Uterus (tissue), 4 donors: Measurements from ENCODE around the gene FAM227B. TPM values are rescaled to one million over a fixed set of nuclear protein-coding genes. Genes with fewer than 3 reads are reported as not detected.

ENCODE experiments used
- DNase-seq, 2 donors: peaks; one replicate each; pipeline ENCODE4 v3.0.0-alpha.2; 2019 to 2020
- H3K27ac ChIP-seq, 2 donors: fragments of 200-600 bp; sonication (generic); 1 replicate in 1 of 2; 2 replicates in 1 of 2; pipeline ENCODE4 v1.5.1; 2016 to 2018
- H3K27me3 ChIP-seq, 2 donors: fragments of 200-600 bp; sonication (generic); one replicate each; pipeline ENCODE4 v1.5.1; 2018 to 2019; ENCODE audit warnings: control low read depth in 1 of 2
- H3K36me3 ChIP-seq, 2 donors: fragments of 200-600 bp; sonication (generic); one replicate each; pipeline ENCODE4 v1.5.1; 2019; ENCODE audit warnings: control low read depth in 1 of 2
- H3K4me1 ChIP-seq, 2 donors: fragments of 200-600 bp; sonication (generic); one replicate each; pipeline ENCODE4 v1.5.1; 2018 to 2019; ENCODE audit warnings: control low read depth in 1 of 2
- H3K4me3 ChIP-seq, 2 donors: fragments of 200-600 bp; sonication (generic); 1 replicate in 1 of 2; 2 replicates in 1 of 2; pipeline ENCODE4 v1.5.1; 2018 to 2019; ENCODE audit warnings: mild to moderate bottlenecking in 1 of 2
- H3K9me3 ChIP-seq, 2 donors: fragments of 200-600 bp; sonication (generic); one replicate each; pipeline ENCODE4 v1.5.1; 2019; ENCODE audit warnings: control low read depth in 1 of 2
- CTCF ChIP-seq, 4 experiments: fragments of 200-600 bp in 2 of 4; fragments of 450-650 bp in 2 of 4; sonication (generic) in 2 of 4; IDR thresholded peaks; one replicate each; pipeline ENCODE4 v1.5.1; 2016 to 2019; ENCODE audit warnings: antibody characterized with exemption in 4 of 4, mild to moderate bottlenecking in 2 of 4, moderate library complexity in 1 of 4
- POLR2A ChIP-seq, 2 donors: fragments of 450-650 bp; IDR thresholded peaks; one replicate each; pipeline ENCODE4 v1.6.1; 2016; ENCODE audit warnings: antibody characterized with exemption in 2 of 2, mild to moderate bottlenecking in 1 of 2, moderate library complexity in 1 of 2
- intact Hi-C: fragments of 100-400 bp; cut with DNase I; formaldehyde crosslinking; loops from one replicate; pipeline ENCODE4 v1.15.1; 2023; ENCODE audit warnings: low total_unique reads
- total RNA-seq, 4 donors: library from RNA; depleted of rRNA in 3 of 4; stranded (reverse); fragments of >200 nt in 3 of 4; gene quantifications; one replicate each; pipeline versions ENCODE4 v1.1.0 to v1.2.4, GENCODE V29; 2014 to 2023
- donor health status: DM: yes; HTN: yes; CAD: no.

The FAM227B gene
- total RNA-seq, 4 donors from 2014 or later = 2.6 to 15.7 (median 9.9) TPM

DNA sequence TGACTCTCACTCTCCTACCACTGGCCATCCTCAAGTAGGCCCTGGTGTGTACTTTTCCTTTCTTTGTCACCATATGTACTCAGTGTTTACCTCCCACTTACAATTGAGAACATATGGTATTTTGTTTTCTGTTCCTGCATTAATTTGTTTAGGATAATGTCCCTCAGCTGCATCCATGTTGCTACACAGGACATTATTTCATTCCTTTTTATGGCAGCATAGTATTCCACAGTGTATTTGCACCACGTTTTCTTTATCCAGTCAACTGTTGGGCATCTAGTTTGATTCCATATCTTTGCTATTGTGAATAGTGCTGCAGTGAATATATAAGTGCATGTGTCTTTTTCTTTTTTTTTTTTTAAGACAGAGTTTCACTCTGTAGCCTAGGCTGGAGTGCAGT is 324.4 kb downstream of the FAM227B start:
- intact Hi-C loops = no loop called here
- no peak for TF ChIP-seq CTCF (IDR thresholded peaks at IDR 0.05)
- TF ChIP-seq POLR2A (IDR thresholded peaks at IDR 0.05) = no peak
- no peak for DNase-seq
- Histone ChIP-seq H3K9me3 (no peaks in the 10 kb centered on the region), H3K4me1 (no peaks in the 10 kb centered on the region), H3K27me3 (no peaks in the 10 kb centered on the region), H3K36me3 (no peaks in the 10 kb centered on the region), H3K4me3 (no peak overlapping the region), H3K27ac (no peak overlapping the region)

GRCh38 chr15:49293941-49294340 is 326.7 kb downstream of the FAM227B start:
- DNase-seq = no peak
- Histone ChIP-seq H3K36me3 (no peaks in the 10 kb centered on the region), H3K27me3 (no peaks in the 10 kb centered on the region), H3K4me3 (no peak overlapping the region), H3K9me3 (no peaks in the 10 kb centered on the region), H3K4me1 (no peaks in the 10 kb centered on the region), H3K27ac (no peak overlapping the region)
- no peak for TF ChIP-seq POLR2A (IDR thresholded peaks at IDR 0.05)
- intact Hi-C loops = no loop called here

GRCh38 chr15:49290191-49290590 is 330.4 kb downstream of the FAM227B start:
- H3K27me3 ChIP-seq = no peaks in the 10 kb centered on the region
- H3K36me3 ChIP-seq = no peaks in the 10 kb centered on the region
- intact Hi-C loops = no loop called here
- no peak overlapping the region for H3K27ac ChIP-seq
- DNase-seq = no peak
- no peaks in the 10 kb centered on the region for H3K4me1 ChIP-seq
- TF ChIP-seq CTCF (IDR thresholded peaks at IDR 0.05) = no peak
- TF ChIP-seq POLR2A (IDR thresholded peaks at IDR 0.05) = no peak
- no peaks in the 10 kb centered on the region for H3K9me3 ChIP-seq
- H3K4me3 ChIP-seq = no peak overlapping the region

GRCh38 chr15:49288391-49288790 is 332.2 kb downstream of the FAM227B start:
- no peak overlapping the region for H3K4me3 ChIP-seq
- no peaks in the 10 kb centered on the region for H3K4me1 ChIP-seq
- H3K36me3 ChIP-seq = no peaks in the 10 kb centered on the region
- no peak for TF ChIP-seq CTCF (IDR thresholded peaks at IDR 0.05)
- TF ChIP-seq POLR2A (IDR thresholded peaks at IDR 0.05) = no peak
- H3K27me3 ChIP-seq = no peaks in the 10 kb centered on the region
- no peaks in the 10 kb centered on the region for H3K9me3 ChIP-seq
- DNase-seq = no peak
- no peak overlapping the region for H3K27ac ChIP-seq
- intact Hi-C loops = no loop called here

GRCh38 chr15:49287481-49287880 is 333.1 kb downstream of the FAM227B start:
- DNase-seq = no peak
- TF ChIP-seq CTCF (IDR thresholded peaks at IDR 0.05) (no peak), POLR2A (IDR thresholded peaks at IDR 0.05) (no peak)
- H3K27me3 ChIP-seq = no peaks in the 10 kb centered on the region
- H3K9me3 ChIP-seq = no peaks in the 10 kb centered on the region
- H3K4me3 ChIP-seq = no peak overlapping the region
- H3K27ac ChIP-seq = peak overlapping the region in 1 of 2 donors; percentile 11
- no peaks in the 10 kb centered on the region for H3K4me1 ChIP-seq
- intact Hi-C loops = no loop called here
- no peaks in the 10 kb centered on the region for H3K36me3 ChIP-seq
